OCI-LY3 (cell line): ENCODE results near the gene TMPRSS12.

ENCODE experiments used
- CTCF ChIP-seq: fragments of 200-600, 300-600 bp; sonication (generic); IDR thresholded peaks from 2 replicates; pipeline ENCODE4 v1.5.1; 2014; ENCODE audit warnings: antibody characterized with exemption, low read length, low read depth
- EZH2phosphoT487 ChIP-seq: fragments of 200-600 bp; shearing (Covaris generic); IDR thresholded peaks from 2 replicates; pipeline ENCODE4 v1.6.1; 2018; ENCODE audit warnings: antibody characterized with exemption, mixed run types, low read depth

DNA sequence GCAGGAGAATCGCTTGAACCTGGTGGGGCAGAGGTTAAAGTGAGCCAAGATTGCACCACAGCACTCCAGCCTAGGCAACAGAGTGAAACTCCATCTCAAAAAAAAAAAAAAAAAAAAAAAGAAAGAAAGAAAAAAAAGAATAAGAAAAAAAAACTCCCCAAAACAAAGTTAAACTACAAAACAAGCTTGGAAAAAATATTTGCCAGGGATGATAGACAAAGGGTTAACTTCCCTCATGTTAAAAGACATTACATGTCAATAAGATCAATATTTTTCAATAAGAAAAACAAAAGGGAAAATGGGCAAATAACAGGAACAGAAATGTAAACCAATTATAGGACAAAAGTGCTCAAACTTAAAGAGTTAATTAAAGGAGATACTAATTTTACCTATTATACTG, 83.2 kb downstream of the TMPRSS12 start:
- no peak for TF ChIP-seq CTCF
- TF ChIP-seq EZH2phosphoT487 = no peak
